Renal cortex interstitium (tissue), 11 donors: ENCODE results near the gene BCL2L15. TPM values are rescaled to one million over a fixed set of nuclear protein-coding genes. Genes with fewer than 3 reads are reported as not detected.
"Not testable (repeated sequence)": the region's sequence is repeated elsewhere in the genome, so short reads cannot be mapped to it uniquely, and the experiment has no call there.

Source experiments
- DNase-seq, 11 donors: peaks; one replicate each; pipeline ENCODE4 v3.0.0-alpha.2; 2013; ENCODE audit warnings: low read depth in 9 of 11, low spot score in 4 of 11; ENCODE audit errors: extremely low read depth in 1 of 11
- polyA plus RNA-seq, 3 donors: library from polyadenylated mRNA; unstranded; fragments of 120-200 nt; gene quantifications; one replicate each; pipeline ENCODE4 v1.2.1, GENCODE V29; 2013; ENCODE audit not compliant: insufficient read length in 3 of 3

The BCL2L15 gene
- polyA plus RNA-seq, 3 donors: 0.47 to 1.2 (median 0.68) TPM

DNA sequence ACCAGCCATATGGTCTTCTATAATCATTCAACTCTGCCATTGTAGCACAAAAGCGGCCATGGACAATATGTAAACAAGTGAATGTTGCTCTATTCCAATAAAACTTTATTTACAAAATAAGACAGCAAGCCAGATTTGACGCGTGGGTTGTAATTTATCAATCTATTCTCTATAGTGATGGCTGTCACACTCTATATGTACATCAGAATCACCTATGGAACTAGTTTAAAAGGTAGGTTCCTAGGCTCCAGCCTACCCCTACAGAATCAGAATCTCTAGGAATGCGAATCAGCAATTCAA lies 7.7 kb downstream of the BCL2L15 start:
- no peak for DNase-seq

DNA sequence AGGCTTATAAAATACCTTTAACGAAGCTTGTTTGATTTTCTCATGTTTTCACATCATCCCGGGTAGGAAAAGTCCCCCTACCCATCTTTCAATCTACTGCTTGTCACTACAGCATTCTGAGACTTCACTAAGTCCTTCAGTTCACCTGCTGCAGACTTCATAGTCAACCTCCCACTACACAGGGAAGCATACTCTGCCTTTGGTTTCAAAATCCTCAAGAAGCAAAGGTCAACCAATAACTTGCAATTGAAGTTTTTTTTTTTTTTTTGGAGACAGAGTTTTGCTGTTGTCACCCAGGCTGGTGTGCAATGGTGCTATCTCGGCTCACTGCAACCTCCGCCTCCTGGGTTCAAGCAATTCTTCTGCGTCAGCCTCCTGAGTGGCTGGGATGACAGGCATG lies 11.2 kb downstream of the BCL2L15 start:
- no peak for DNase-seq

DNA sequence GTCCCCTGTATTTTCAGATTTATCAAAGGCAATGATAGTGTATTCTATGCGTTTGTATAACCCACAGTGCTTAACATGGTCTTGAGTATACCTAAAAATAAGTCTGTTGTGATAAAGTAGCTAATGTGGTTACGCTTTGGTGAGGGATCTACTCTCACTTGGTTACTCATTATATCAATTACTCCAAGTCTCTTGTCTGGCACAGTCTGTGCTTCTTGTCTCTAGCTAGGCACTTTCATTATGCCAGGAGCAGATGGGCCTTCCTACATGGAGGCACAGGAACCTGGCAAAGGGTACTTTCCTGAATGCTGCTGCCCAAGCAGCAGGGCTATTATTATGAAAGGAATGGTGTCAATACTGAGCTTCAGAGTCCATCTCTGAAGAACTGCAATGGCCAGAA lies 11.7 kb downstream of the BCL2L15 start:
- no peak for DNase-seq

DNA sequence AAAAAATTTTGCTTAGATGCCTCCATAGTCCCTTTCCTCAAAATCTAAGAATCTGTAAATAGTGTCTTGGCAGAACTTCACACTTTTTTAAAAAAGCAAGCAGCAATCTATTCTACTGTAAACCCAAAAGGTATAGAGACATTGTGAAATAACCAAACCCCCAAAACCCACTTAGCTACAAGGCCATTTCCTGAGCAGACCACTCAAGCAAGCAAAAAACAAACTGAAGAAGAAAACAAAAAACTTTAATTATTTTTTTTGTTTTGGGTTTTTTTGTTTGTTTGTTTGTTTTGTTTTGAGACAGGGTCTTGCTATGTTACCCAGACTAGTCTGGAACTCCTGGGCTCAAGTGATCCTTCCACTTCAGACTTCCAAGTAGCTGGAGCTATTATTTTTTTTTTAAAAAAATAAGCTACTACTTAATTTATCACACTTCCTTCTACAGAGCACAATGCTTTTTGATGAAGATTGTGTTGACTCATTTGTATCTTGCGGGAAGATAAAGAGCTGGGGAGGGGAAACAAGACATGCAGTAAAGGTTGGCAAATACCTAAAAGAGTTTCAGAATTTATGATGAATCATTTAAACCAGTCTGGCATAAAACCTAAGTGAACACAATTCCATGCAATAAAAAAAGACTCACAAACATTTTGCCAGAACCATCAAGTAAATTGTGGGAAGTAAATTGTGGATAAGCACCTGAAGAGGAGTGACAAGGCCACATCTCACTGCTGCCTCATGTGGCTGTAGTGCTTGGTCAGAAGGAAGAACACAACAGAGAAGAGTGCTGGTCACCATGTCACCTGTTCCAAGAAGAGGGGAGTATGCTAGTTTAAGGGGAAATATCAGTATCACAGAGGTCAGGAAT lies 13.1 kb downstream of the BCL2L15 start:
- DNase-seq: no peak

DNA sequence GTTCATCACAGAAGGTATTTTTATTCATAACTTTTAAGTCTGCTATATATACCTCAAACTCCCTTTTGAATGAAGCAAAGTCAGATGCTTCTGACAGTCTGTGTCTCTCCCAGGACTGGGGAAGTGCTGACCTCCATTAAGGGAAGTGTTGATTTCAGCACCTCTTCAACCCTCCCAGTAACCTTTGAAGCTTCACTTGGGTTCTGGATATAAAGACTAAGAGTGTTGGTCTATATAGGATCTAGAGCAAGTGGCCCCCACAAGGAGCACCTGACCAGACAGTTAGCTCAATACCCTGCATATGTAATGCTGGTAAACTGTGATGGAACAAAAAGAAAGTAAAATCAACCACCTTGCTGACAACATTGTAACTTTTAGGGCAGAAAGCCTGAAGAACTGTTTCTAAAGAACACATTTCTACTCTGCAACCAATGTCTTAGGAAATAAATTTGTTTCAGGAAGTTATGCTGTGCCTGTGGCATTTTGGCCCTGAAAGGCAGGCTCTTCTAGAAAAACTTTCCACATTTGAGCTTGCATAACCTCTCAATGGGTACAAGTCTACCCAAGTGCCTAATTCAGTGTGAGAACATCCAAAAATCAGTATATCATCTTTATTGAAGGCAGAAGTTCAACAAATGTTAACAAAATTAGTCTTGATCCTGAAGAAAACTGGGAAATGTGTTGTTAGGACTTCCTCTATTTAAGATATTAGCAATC lies 15.0 kb downstream of the BCL2L15 start:
- no peak for DNase-seq

DNA sequence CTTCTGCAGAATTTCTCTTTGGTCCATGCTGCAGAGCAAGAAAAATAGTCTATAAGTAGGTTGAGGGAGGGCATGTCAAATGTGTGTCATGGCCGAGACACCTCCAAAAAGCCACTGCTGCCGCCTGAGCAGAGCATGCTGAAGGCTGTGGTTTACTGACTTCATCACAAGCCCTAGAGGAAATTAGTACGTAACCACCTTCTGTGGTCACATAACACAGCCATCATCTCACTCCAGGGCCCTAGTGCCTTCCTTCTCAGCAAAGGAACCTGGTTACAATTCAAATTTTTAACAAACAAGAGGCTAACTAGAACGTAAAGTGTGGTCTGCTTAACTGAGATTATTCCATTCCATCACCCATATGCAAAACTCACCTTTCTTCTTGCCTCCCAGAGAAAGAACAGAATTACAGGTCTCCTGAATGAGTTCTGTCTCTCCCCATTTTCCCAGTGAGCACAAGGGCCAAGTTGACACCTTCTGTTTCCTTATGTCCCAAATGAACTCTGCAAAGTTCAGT lies 15.7 kb downstream of the BCL2L15 start, which contains the start of gene PTPN22:
PTPN22 (minus strand) TSS at position 116 of the 517 bp plus-strand sequence.
- DNase-seq: no peak

DNA sequence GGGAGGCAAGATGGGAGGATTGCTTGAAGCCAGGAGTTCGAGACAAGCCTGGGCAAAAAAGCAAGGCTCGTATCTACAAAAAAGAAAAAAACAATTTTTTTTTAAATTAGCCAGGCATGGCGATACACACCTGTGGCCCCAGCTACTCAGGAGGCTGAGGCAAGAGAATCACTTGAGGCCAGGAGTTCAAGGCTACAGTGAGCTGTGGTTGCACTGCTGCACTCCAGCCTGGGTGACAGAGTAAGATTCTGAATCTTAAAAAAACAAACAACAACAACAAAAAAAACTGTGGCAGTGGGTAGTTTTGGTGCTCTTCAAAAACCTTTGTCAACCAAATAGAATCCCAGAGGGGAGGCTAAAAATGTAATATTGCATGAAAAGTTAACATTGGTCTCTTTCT lies 16.6 kb downstream of the BCL2L15 start:
- DNase-seq: no peak

DNA sequence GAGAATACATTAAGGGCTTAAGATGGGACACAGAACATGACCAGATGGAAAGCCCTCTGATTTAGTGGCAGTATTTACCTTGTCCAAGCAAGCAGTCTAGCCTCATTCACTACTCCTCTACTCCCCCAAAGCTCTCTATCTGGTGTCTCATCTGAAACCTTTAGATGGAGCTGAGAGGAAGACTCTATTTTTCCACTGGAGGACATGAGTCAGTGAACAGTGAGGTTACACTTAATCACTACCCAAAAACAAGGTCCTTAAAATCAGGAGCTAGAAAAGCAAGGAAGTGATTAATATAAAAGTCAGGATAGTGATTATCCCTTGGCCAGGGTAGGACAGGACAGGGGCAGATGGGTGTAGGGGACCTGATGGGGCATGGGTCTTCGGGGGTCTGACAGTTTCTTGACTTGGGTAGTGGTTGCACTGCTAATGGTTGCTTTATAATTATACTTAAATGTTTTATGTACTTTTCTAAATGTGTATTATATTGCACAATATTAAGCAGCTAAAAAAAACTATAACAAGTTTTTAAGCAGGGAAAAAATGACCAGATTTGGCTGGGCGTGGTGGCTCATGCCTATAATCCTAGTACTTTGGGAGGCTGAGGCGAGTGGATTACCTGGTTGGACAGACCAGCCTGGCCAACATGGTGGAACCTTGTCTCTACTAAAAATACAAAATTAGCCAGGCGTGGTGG lies 18.8 kb downstream of the BCL2L15 start:
- no peak for DNase-seq

DNA sequence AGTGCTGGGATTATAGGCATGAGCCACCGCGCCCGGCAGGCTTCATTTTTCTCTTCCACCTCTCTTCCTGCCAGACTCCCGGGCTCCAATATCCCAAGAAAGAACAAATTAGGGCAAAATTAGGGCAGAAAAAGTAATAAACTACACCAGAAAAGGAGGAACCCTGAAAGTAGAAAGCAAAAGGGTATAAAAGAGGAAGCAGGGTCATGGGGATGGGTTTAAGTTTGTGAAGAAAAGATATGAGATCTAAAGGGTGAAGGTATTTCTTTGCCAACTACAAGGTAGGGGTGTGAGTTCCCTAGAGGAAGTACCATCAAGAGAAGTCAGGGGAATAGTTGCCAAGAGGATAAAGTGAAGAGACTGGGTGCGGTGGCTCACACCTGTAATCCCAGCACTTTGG lies 25.7 kb downstream of the BCL2L15 start:
- no peak for DNase-seq

DNA sequence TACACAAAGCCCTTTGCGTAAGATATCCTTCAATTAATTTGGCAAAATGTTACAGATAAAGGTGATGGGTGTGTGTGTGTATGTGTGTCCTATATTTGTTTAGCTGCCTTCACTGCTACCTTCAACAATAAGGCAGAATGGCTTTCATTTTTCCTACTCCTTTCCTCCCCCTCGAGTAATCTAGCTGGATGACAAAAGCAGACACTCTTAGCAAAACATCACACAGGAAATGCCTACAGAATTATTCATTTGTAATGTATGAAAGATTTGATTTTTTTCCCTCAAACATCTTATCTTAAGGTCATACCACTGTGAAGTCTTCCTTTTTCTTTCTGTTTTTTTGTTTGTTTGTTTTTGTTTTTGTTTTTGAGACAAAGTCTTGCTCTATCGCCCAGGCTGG lies 26.5 kb downstream of the BCL2L15 start:
- no peak for DNase-seq

DNA sequence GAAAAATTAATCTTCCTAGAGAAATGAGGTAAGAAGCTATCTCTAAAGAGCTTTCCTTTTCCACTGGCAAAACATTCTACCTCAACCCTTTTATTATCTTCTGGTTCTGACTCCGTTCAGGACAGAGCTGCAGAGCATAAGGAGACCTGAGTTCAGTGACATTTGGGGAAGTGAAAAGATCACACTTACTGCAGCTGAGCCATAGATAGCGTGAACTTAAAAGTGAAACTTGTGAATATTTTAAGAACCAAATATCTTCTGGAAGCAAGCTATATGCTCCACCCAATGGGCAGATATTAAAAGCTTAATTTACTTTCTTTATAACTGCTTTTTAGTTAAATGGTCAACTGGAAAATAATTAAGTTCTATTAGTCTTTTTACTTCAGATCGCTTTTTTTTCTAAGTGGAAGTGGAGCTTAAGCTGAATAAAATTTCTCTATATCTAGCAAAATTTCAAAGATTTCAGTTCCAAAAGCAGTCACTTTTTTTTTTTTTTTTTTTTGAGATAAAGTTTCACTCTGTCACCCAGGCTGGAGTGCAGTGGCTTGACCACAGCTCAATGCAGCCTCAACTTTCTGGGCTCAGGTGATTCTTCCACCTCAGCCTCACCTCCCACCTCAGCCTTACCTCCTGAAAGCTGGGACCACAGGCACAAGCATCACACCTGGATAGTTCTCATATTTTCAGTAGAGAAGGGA lies 27.8 kb downstream of the BCL2L15 start:
- no peak for DNase-seq

DNA sequence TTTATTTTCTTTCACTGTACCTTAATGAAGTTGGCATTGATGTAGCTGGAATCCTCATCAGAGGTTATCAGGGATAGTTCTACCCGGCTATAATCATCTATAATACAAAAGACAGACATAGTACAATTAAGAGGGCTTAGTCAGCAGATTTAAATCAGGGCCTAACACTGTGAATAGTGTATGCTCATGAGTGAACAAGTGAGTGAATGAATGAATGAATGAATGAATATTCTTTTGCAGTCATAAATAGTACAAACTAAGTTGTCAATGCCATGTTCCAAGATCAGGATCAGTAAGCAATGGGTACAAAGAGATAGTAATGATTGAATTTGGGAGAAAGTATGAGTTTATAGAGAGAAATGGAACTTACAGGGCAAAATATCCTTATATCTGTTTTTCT lies 28.4 kb downstream of the BCL2L15 start:
- DNase-seq: no peak

DNA sequence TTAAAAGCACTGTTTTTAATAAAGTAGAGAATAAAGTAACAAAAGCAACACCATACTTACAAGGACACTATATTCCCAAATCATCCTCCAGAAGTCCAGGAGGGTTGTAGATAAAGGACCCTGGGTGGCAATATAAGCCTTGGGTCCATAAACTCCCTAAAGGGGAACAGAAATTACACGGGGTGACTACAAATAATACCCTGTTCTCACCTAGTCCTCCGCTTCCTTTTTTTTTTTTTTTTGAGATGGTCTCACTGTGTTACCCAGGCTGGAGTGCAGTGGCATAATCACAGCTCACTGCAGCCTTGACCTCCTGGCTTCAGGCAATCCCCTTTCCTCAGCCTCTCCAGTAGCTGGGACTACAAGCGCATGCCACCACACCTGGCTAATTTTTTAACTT lies 29.0 kb downstream of the BCL2L15 start:
- no peak for DNase-seq

DNA sequence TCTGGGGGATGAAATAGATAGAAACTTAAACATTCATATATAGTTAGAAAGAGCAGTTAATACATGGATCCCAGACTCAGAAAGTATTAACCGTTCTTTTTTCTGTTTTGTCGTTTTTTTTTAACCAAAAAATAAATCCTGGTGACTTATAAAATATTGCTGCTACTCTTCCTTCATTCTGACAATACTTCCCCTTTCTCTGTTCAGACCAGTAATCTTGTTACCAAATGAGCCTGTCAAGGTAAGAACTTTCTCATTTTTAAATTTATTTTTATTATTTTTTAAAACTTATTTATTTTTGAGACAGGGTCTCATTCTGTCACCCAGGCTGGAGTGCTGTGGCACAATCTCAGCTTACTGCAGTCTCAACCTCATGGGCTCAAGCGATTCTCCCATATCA lies 29.6 kb downstream of the BCL2L15 start:
- DNase-seq: no peak

DNA sequence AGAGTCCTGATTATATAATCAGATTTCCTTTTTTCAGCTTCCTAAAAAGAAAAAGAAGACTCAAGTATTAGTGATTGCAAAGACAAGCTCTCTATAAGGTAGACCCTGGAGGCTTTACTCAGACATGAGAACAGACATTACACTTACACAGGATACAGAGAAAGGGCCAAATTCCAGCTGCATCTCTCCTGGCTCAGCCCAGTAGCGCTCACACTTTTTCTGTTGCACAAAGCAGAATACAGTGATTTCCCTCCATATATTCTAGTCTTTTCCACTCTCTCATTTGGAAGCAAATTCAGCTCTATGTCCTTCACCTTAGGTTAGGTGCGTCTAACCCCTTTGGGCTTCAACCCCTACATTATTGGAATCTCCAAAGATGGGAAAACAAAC lies 31.0 kb downstream of the BCL2L15 start:
- DNase-seq: no peak

DNA sequence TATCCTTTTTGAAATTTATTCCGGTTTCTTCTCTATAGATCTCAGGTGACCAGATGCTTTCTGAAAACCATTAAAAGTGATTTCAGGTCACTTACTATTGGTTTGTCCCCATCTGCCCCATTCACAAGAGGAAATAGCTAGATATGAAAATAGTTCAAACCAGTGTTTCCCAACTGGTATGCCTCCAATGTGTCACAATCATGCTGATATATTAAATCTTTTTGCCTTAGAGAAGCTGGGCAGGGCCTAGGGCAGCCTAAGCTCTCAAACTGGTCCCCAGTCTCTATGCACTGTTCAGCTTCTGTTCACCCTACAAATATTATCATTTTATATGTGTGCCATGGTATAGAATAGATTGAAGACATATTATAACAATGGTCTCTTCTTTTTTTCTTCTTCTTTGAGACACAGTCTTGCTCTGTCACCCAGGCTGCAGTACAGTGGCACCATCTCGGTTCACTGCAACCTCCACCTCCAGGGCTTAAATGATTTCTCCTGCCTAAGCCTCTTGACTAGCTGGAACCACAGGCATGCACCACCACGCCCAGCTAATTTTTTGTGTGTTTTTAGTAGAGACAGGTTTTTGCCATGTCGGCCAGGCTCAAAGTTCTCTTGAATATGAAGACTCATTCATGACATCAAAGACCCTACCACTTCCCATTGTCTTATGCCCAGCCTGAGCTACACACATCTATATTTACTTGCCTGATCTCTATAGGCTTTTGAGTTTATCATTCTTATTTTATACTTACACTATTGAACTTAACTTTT lies 31.6 kb downstream of the BCL2L15 start:
- DNase-seq: no peak

DNA sequence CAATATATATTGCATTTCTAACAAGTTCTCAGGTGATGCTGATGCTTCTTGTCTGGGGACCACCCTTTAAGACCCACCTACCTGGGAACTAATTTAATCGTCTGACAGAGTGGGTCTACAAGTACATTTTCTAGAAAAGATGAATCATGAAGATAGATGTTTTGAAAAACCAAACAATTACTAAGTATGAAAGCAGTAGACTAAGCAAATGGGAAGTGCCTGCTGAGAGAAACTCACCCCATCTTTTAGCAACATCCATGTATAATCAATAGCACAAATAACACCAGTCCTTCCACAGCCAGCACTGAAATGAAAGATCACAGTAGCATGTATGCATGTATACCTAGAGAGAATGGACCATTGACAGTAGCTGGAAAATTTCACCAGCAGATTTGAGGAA lies 33.1 kb downstream of the BCL2L15 start:
- DNase-seq: no peak

DNA sequence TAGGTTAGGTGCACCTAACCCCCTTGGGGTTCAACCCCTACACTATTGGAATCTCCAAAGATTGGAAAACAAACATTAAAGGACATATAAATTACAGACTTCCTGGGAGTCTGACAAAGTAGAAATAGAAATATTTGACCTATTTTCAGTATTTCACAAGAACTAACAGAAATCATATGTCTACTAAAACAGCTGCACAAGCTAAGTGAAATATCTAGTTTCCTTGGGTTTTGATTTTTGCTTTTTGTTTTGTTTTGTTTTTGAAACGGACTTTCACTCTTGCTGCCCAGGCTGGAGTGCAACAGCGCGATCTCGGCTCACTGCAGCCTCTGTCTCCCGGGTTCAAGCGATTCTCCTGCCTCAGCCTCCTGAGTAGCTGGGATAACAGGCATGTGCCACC lies 34.7 kb downstream of the BCL2L15 start:
- DNase-seq: not testable (repeated sequence)
